Lower lobe of right lung (tissue), 2 donors: ENCODE results near the gene ELF4. TPM values are rescaled to one million over a fixed set of nuclear protein-coding genes. Genes with fewer than 3 reads are reported as not detected.

Experiments used
- ATAC-seq, 2 donors: fragments of 200-7000 bp; cut with Tn5 transposase; one replicate each; pipeline ENCODE4 v1.9.1; 2020 to 2022; ENCODE audit warnings: mild to moderate bottlenecking in 2 of 2, moderate library complexity in 2 of 2
- DNase-seq: peaks from one replicate; pipeline ENCODE4 v3.0.0-alpha.2; 2020
- H3K27ac ChIP-seq: fragments of 200-600 bp; one replicate; pipeline ENCODE4 v1.8.0; 2022
- H3K27me3 ChIP-seq: fragments of 200-600 bp; one replicate; pipeline ENCODE4 v1.8.0; 2022; ENCODE audit warnings: low read depth
- H3K36me3 ChIP-seq: fragments of 200-600 bp; one replicate; pipeline ENCODE4 v1.8.0; 2022; ENCODE audit warnings: mild to moderate bottlenecking
- H3K4me1 ChIP-seq: fragments of 200-600 bp; one replicate; pipeline ENCODE4 v1.8.0; 2022
- H3K4me3 ChIP-seq: fragments of 200-600 bp; one replicate; pipeline ENCODE4 v1.8.0; 2022; ENCODE audit warnings: mild to moderate bottlenecking
- H3K9me3 ChIP-seq: fragments of 200-600 bp; one replicate; pipeline ENCODE4 v1.8.0; 2022
- CTCF ChIP-seq: fragments of 200-600 bp; IDR thresholded peaks from one replicate; pipeline ENCODE4 v1.8.0; 2022; ENCODE audit warnings: antibody characterized with exemption, mild to moderate bottlenecking
- intact Hi-C: fragments of 100-400 bp; cut with DNase I; formaldehyde crosslinking; loops from one replicate; pipeline ENCODE4 v1.11.0; 2022
- total RNA-seq: library from RNA; stranded (reverse); fragmentation: NEBNext Ultra II Directional; extraction: Animal tissue kit (Norgen Biotek cat#: 25700); gene quantifications from one replicate; pipeline ENCODE4 v1.2.1, GENCODE V29; 2021
- donor health status: DM: no; HTN: yes; CAD: no; lungs with severe emphysema.

ELF4 gene
- total RNA-seq, 1 donor from 2014 or later: 24.1 TPM

GRCh38 chrX:130105244-130105643 is 5.1 kb downstream of the ELF4 start:
- no peaks in the 10 kb centered on the region for H3K36me3 ChIP-seq
- no peaks in the 10 kb centered on the region for H3K27me3 ChIP-seq
- no peak for TF ChIP-seq CTCF
- no peak overlapping the region for H3K27ac ChIP-seq
- H3K9me3 ChIP-seq: no peaks in the 10 kb centered on the region
- DNase-seq (no peak), ATAC-seq (no peak)
- intact Hi-C loops: no loop called here
- H3K4me1 ChIP-seq: peaks cover 15% of the 10 kb centered on the region
- H3K4me3 ChIP-seq: no peak overlapping the region

- H3K4me3 ChIP-seq: no peak overlapping the region
- no peak for ATAC-seq
- DNase-seq: no peak
- intact Hi-C loops: no loop called here
- no peak overlapping the region for H3K27ac ChIP-seq
- H3K9me3 ChIP-seq: no peaks in the 10 kb centered on the region
- no peaks in the 10 kb centered on the region for H3K36me3 ChIP-seq
- no peak for TF ChIP-seq CTCF
- H3K4me1 ChIP-seq: peaks cover 32% of the 10 kb centered on the region
- no peaks in the 10 kb centered on the region for H3K27me3 ChIP-seq
Measured at GRCh38 chrX:130103605-130104004, 6.7 kb downstream of the ELF4 start.

- Histone ChIP-seq H3K4me3 (no peak overlapping the region), H3K9me3 (no peaks in the 10 kb centered on the region), H3K27me3 (no peaks in the 10 kb centered on the region), H3K36me3 (no peaks in the 10 kb centered on the region), H3K27ac (no peak overlapping the region), H3K4me1 (peaks cover 32% of the 10 kb centered on the region)
- intact Hi-C loops: no loop called here
- no peak for DNase-seq
- ATAC-seq: peak; percentile 43 to 64
- no peak for TF ChIP-seq CTCF
Measured at GRCh38 chrX:130100180-130100579, 10.1 kb downstream of the ELF4 start.

GRCh38 chrX:130098210-130098552 is 12.1 kb downstream of the ELF4 start:
- H3K9me3 ChIP-seq: no peaks in the 10 kb centered on the region
- H3K4me1 ChIP-seq: peaks cover 32% of the 10 kb centered on the region
- H3K36me3 ChIP-seq: no peaks in the 10 kb centered on the region
- ATAC-seq: peak; percentile 51 to 61
- H3K27me3 ChIP-seq: no peaks in the 10 kb centered on the region
- intact Hi-C loops: no loop called here
- no peak for DNase-seq
- TF ChIP-seq CTCF: no peak
- H3K27ac ChIP-seq: peak overlapping the region; percentile 53
- H3K4me3 ChIP-seq: no peak overlapping the region

GRCh38 chrX:130097507-130098209 is 12.6 kb downstream of the ELF4 start:
- ATAC-seq (peak; percentile 84 to 92), DNase-seq (peak; percentile 69)
- H3K4me3 ChIP-seq: no peak overlapping the region
- peaks cover 34% of the 10 kb centered on the region for H3K4me1 ChIP-seq
- peak overlapping the region; percentile 53 for H3K27ac ChIP-seq
- H3K27me3 ChIP-seq: no peaks in the 10 kb centered on the region
- intact Hi-C loops: no loop called here
- H3K9me3 ChIP-seq: no peaks in the 10 kb centered on the region
- H3K36me3 ChIP-seq: no peaks in the 10 kb centered on the region
- TF ChIP-seq CTCF: no peak
